GM18511 (cell line): Measurements from ENCODE around the gene USP44.
"Not testable (repeated sequence)": the region's sequence is repeated elsewhere in the genome, so short reads cannot be mapped to it uniquely, and the experiment has no call there.

Experiments used
- ATAC-seq: cut with Tn5 transposase; IDR thresholded peaks from one replicate; pipeline ENCODE4 v1.9.1; 2021; ENCODE audit warnings: mild to moderate bottlenecking, moderate library complexity; ENCODE audit not compliant: unreplicated experiment

The USP44 gene

GRCh38 chr12:95511977-95512376 lies 39.3 kb downstream of the USP44 start:
- no peak for ATAC-seq

- ATAC-seq, result no peak
These were observed 42.0 kb downstream of the USP44 start for GRCh38 chr12:95509300-95509699.

GRCh38 chr12:95506707-95507523 lies 44.4 kb downstream of the USP44 start:
- ATAC-seq, result no peak

GRCh38 chr12:95505039-95505438 lies 46.2 kb downstream of the USP44 start:
- no peak for ATAC-seq

GRCh38 chr12:95504140-95504539 lies 47.1 kb downstream of the USP44 start:
- no peak for ATAC-seq

GRCh38 chr12:95499772-95500171 lies 51.5 kb downstream of the USP44 start:
- no peak for ATAC-seq

- ATAC-seq, result no peak
These were observed 52.3 kb downstream of the USP44 start for GRCh38 chr12:95498968-95499367.

GRCh38 chr12:95497031-95497430 lies 54.2 kb downstream of the USP44 start:
- no peak for ATAC-seq

GRCh38 chr12:95495433-95495832 lies 55.8 kb downstream of the USP44 start:
- ATAC-seq, result no peak

- ATAC-seq, result no peak
These were observed 56.4 kb downstream of the USP44 start for GRCh38 chr12:95494888-95495287.

GRCh38 chr12:95492462-95492861 lies 58.8 kb downstream of the USP44 start:
- ATAC-seq, result no peak

GRCh38 chr12:95487024-95487423 lies 64.3 kb downstream of the USP44 start:
- no peak for ATAC-seq

- no peak for ATAC-seq
These were observed 66.8 kb downstream of the USP44 start for GRCh38 chr12:95484524-95484923.

- not testable (repeated sequence) for ATAC-seq
These were observed 68.7 kb downstream of the USP44 start for GRCh38 chr12:95482564-95482963.

GRCh38 chr12:95481888-95482287 lies 69.4 kb downstream of the USP44 start:
- no peak for ATAC-seq

GRCh38 chr12:95481072-95481471 lies 70.2 kb downstream of the USP44 start:
- ATAC-seq, result no peak

GRCh38 chr12:95480230-95480629 lies 71.0 kb downstream of the USP44 start:
- ATAC-seq, result no peak

GRCh38 chr12:95474660-95474958 lies 76.7 kb downstream of the USP44 start:
- no peak for ATAC-seq

- peak; percentile 98 for ATAC-seq
These were observed 77.2 kb downstream of the USP44 start, which contains the start of gene METAP2 for GRCh38 chr12:95473884-95474659. Gene METAP2 (plus strand): TSS chr12:95474152. CDS start chr12:95474180, 28 bp downstream.

GRCh38 chr12:95473231-95473883 lies 77.9 kb downstream of the USP44 start:
- peak; percentile 45 for ATAC-seq

GRCh38 chr12:95470300-95470699 lies 81.0 kb downstream of the USP44 start:
- no peak for ATAC-seq
